Measurements from ENCODE around the gene ADARB1.

Gene ADARB1

GRCh38 chr21:45056917-45057560 is 17.3 kb upstream of the ADARB1 start:
- no peak for DNase-seq

GRCh38 chr21:45057886-45058285 is 16.5 kb upstream of the ADARB1 start:
- no peak for DNase-seq

DNA sequence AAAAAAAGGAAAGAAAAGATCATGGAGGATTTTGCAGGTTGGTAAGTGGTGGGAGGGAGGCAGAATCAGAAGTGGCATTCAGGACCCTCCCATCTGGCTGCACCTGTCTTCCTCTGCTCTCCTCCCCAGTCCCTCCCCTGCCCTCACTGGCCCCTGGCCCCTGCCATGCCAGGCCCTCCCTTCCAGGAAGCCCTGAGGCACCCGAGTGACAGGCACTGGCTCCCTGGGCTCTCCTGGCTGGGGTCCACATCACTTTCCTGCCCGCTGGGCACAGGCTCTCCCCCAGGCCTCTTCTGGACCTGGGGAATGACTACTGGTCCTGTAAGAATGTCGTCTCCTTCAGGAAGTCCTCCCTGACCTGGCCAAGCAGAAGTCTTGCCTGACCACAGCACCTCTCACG is 15.3 kb upstream of the ADARB1 start:
- no peak for DNase-seq

GRCh38 chr21:45060089-45060488 is 14.3 kb upstream of the ADARB1 start:
- no peak for DNase-seq

DNA sequence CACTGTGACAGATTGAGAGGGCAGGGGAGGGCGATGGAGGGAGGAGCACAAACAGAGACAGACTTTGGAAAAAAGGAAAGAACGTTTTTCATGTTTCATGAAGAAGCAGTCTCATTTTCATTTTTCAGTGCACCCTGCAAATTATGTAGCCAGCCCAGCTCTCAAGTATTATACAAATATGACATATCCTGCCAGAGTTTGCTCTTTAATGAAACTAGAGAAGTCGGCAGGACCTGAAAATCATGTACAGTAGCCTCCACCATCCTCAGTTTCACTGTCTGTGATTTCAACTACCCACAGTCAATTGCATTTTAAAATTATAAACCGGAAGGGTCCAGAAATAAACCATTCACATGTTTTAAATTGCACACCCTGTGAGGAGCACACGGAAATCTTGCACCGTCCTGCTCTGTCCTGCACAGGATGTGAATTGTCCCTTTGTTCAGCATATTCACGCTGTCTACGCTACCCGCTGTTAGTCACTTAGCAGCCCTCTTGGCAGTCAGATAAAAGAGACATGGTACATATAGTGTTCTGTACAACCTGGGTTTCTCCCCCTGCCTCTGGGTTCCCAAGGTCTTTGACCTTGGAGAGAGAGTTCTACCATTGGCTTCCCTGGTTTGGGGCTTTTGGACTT is 13.6 kb upstream of the ADARB1 start:
- no peak for DNase-seq

- DNase-seq, result no peak
Observed at GRCh38 chr21:45064091-45064490, 10.3 kb upstream of the ADARB1 start.

GRCh38 chr21:45064618-45065399 is 9.6 kb upstream of the ADARB1 start:
- DNase-seq, result no peak

DNA sequence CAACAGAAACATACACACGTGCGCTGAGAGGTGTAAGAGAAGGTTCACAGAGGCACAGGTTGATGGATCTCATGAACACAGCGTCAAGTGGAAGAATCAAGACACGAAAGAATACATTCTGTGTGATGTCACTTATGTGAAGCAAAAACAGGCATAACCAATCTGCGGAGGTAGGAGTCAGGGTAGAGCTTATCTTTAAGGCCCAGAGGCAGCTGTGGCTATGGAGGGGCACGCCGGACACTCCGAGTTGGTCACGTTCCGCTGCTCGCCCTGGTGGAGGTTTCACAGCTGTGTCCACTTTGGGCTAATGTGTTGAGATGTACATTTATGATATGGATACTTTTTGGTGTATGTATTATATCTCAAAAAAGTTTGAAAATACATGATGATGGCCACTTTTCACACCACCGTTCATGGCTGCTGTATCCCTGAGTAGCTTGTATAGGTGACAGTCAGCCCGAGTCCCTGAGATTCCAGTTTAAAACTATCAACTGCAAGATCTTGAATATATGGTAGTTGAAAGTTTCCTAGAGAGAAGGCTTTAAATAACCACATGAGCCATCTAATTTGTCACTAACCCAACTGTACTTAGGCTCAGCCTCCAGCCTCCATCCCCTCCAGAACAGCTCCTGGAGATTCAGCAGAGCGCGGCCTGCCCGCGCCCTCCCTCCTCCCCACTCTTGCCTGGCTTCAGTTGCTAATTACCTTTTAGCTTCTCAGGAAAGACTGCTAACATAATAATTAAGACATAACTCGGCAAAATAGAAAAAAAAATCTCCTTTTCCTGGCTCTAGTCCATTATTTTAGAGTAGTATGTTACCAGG is 6.7 kb upstream of the ADARB1 start:
- no peak for DNase-seq

DNA sequence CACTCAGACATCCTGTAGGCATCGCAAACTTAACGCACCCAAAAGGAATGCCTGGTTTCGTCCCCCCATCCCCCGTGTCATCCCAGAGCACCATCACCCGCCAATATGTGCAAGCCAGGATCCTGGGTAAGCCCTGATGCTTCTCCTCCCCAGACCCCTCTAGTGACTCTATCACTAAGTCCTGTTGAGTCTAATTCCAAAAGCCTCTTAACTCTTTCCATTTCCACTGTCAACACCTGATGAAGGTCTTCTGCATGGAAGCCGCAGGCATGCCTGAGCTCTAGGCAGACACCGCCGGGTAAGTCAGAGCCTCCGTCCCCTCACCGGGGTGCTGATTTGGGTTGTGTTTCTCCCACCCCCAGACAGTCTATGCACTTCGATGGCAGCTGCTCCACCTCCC is 5.3 kb upstream of the ADARB1 start:
- DNase-seq, result no peak

DNA sequence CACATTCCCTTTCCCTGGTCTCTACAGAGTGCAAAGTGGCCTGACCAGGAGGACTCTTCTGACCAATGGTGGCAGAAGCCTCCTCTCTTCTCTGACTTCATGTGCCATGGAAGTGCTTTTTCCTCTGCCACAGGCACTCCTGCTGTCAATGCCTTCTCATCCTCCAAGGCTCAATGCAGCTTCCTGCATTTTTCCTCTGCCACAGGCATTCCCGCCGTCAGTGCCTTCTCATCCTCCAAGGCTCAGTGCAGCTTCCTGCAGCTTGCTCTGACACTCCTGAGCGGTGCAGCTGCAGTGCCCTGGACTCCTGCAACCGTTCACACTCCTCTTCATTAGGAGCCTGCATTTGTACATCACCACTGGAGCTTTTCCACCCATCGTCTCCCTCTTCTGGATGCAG is 4.7 kb upstream of the ADARB1 start:
- no peak for DNase-seq

- no peak for DNase-seq
Observed at GRCh38 chr21:45071078-45071873, 3.1 kb upstream of the ADARB1 start.

DNA sequence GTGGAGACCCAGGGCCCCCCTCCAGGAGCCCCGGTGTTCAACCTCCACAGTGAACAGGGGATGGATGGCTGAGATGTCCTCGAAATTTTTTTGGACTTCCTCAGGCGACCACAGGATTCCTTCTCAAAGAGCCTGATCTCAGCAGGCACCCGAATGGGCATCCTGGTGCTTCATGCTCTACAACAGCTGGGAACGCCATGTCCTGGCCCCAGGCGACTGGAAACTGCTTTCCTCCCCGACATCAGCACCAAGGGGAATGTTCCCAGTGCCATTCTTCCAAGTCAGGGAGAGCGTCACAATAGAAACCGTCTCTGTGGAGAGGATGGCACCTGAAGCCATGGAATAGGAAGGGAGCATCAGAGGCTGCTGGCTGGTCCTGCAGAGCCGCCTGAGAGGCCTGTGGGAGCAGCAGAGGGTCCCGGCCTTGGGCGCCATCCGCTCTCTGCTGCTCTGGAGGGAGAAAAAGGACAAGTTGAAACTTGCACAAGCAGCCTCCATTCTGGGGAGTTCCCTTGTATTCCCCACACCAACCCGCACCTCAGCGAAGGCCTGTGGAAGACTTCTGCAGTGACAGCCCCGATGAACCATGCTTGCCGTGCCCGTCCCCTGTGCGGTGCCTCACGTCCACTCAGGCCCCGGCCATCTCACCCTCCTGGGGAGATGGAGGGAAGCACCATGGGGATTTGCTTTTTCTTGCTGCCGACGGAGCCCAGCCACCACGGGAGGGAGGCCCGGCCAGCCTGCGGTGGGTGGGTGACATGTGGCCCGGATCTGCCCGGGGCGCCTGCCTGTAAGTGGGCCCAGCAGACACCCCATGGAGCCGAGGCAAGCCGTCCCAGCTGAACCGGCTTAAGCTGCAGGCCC is 2.3 kb upstream of the ADARB1 start:
- no peak for DNase-seq

- DNase-seq, result no peak
Observed at GRCh38 chr21:45072738-45073300, 1.6 kb upstream of the ADARB1 start.

GRCh38 chr21:45073301-45074047 is 906 bp upstream of the ADARB1 start:
- peak; percentile 57 for DNase-seq

- peak; percentile 32 for DNase-seq
Observed at GRCh38 chr21:45074818-45075595, 627 bp downstream of the ADARB1 start.

- no peak for DNase-seq
Observed at GRCh38 chr21:45075596-45076244, 1.3 kb downstream of the ADARB1 start.

DNA sequence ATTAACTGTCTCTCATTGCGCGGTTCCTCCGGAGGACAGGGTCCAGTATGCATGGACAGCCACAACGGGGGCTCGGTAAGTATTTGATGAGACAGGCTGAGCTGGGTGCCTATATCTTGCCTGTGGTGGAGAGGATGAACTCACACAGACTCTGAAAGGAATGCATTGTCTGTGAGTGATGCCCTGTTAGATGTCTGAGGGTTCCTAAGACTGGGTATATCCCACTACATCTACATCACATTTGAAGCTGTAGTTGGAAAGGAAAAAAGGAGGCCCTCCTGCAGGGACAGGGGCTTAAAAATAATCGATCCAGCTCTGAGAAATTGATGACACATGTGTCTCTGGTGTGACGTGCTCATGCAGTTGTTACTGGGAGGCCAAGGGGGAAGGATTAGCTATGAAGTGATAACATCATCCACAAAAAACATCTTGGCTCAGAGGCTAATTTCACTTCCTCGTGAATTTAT is 1.9 kb downstream of the ADARB1 start:
- DNase-seq, result no peak

GRCh38 chr21:45078371-45078770 is 4.0 kb downstream of the ADARB1 start:
- DNase-seq, result no peak

DNA sequence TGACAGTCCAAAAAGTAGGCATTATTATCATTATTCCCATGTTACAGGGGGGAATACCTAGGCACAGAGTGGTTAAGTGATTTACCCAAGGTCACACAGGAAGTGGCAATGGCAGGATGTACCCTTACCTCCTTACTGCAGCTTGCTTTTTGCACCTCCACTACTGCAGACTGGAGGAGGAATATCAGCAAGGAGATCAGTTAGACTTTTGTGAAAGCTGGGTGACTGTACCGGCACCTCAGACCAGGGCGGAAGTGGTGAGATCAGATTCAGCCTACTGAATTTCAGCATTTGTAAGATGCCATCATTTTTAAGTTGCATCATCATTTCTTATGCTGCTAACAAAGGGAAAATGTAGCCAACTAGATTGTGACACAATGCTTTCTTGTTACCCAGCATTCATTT is 4.5 kb downstream of the ADARB1 start:
- no peak for DNase-seq

All from NCI-H1092 treated with DMSO at 0.1 percent for 48 hours (cell line).